GM18861 (cell line): ENCODE data around the gene STK39.
A peak's percentile ranks its signal among the peaks of the same experiment; 100 is the strongest.

Source experiments
- ATAC-seq: cut with Tn5 transposase; IDR thresholded peaks from one replicate; pipeline ENCODE4 v1.9.1; 2021; ENCODE audit not compliant: unreplicated experiment

The STK39 gene

DNA sequence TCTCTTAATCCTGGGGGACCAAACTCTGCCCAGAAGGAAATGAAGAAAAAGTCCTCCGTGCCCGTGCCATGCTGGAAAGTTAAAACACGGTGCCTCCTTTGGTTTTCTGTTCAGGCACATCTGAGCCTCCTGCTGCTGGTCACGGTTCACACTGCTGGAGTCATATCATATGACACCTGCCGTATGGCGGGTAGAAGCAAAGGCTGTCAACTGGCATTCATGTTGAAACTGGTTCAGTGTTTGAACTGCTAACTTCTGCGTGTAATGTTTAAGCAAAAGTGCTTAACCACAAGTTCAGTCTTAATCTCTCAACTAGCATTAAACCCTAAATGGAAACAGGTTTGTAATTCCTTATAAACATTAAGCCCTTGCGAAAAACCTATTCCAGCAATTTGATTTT is 3.1 kb downstream of the STK39 start:
- no peak for ATAC-seq

DNA sequence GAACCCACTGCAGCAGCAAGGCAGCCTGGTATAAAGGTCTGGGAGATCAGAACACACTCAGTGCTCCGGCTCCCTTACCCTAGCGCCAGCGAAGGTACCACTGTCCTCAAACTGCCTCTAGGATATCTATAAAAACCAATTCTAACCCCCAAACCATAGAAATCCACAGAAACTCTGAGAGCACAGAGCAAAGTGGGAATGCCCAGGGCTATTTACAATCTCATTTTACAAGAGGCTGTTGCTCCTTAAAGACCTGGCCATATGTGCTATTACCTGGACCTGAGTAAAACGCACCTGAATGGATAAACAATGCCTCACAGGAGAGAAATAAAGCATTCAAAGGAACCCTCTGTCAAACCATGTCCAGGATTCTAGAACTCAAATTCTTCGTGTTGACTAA is 4.3 kb downstream of the STK39 start:
- ATAC-seq, result no peak

DNA sequence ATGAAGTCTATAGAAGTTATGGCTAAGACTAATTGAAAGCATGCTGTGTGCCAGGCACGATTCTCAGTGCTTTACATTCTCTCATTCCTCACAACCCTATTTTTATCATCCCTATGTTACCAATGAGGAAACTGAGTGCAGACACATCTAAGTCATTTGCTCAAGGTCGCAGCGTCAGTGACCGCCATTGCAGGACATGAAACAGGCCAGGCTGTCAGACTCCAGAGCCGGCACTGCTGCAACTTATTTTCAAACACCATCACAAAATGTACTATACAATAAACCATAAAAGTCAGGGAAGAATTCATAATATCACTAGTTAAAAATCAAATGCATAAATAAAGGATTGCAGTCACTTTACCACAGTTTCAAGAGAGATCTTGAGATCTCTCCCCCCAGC is 5.6 kb downstream of the STK39 start:
- ATAC-seq, result no peak

DNA sequence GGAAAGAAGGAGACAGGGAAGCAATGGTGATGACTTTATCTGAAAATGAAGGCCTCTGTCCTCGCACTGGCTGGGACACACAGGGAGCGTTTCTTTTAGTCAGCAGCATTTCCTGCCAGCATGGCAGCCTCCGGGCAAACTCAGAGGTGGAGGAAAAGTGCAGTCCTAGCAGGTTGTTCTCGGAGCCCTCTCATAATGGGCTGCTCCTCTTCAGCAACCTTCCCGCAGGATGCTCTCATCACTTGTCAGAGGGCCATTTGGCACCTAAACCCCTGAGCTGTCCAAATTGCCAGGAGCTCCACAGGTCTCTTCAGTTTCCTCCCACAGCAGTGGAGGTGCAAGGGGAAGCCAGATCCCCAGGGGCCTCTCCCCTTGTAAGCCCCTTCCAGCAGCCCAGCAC is 6.2 kb downstream of the STK39 start:
- ATAC-seq, result no peak

DNA sequence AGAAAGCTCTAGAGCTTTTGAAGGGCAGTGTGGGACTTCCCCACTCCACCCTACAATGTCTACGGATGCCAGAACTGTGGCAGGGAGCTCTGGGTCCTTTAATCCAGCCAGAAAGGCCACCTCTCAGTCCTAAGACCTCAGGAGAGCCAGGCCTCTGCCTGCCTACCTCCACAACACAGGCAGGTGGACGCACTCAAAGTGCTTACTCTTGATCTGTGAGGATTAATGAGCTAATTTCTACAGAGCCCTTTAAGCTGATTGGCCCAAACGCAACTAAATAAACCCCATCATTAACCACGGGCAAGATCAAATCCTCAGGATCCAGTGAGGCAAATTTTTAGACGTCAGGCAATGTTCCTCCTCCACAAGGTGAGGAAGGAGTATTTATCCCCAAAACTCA is 8.1 kb downstream of the STK39 start:
- no peak for ATAC-seq

DNA sequence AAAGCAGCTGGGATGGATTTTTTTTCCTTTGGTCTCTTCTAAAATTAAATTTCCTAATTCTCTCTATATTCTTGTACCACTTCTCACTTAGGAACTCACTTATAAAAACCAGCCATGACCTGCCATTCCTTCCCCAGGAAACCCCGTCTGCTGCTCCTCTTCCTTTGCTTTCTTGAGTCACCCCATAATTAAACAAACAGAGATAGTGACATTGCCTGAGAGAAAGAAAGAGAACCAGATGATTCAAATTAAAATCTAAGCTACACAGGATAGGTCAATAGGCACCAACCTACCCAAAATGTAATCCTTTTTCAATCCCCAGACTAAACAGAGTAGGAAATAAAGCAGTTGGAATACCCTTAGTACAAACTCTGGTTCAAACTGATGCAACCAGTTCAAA is 9.7 kb downstream of the STK39 start:
- ATAC-seq, result no peak

DNA sequence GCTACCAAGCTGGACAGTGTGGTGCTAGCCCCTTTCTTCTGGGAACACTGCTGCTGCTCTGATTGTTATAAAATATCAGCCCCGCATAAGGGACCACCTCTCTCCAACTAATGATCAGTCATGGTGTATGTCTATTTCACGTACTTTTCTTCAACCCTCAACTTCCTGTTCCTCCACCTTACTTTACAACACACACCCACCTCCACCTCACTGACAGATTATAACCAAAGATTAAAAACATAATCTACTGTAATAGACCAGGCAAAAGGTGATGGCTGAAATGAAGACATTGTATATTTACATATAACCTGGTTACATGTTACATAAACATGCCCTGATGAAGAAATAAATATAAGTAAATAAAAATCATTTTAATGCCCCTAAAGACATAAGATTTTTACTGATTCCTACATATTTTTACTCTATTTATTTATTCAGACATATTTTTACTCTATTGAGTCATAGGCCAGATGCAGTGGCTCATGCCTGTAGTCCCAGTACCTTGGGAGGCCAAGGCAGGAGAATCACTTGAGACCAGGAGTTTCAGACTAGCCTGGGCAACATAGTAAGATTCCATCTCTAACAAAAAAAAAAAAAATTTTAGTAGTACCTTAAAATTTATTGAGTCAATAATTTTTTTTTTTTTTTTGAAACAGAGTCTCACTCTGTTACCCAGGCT is 12.8 kb downstream of the STK39 start:
- ATAC-seq, result no peak

DNA sequence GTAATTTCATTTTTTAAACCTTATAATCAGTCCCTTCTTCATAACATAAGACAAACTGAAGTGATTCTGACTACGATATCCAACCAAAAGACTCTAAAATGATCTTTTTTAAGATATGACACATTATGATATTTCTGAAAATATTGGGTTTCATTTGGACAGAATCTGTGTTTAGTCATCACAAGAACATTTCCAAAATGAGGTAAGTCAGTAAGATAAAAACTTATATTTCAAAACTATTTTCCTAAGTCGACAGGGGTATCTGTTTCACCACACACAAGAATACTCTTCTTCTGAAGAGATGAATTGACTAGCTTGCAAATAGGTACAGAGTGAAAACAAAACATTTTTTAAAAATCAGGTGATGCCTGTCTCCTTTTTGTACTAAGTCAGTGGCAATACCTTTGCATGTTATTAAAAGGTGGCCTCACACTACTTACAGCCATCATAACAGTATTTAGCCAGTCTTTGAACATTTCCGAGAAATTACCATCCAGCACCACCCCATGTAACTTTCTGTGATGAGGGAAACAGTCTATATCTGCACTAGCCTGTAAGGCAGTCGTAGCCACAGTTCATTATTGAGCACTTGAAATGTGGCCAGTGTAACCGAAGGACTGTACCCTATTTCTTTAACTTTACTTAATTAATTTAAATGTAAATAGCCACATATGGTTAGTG is 13.5 kb downstream of the STK39 start:
- no peak for ATAC-seq

DNA sequence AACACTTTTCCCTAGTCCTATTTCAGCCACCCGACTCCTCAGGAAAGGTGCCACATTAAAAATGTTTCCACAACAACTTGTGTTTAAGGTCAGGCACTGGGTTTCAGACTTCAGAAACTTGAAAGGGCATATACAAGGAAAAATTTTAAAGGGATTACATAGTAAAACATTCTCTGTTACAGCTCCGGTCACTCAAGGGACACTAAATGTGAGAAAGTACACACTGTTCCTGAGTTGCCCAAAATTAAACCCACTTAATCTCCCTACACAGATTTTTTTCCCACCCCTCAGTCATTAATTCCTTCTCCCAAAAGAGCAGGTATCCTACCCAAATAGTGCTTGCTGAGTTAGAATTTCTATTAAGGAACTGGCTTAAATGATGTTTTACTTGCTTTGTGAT is 14.2 kb downstream of the STK39 start:
- ATAC-seq, result no peak

DNA sequence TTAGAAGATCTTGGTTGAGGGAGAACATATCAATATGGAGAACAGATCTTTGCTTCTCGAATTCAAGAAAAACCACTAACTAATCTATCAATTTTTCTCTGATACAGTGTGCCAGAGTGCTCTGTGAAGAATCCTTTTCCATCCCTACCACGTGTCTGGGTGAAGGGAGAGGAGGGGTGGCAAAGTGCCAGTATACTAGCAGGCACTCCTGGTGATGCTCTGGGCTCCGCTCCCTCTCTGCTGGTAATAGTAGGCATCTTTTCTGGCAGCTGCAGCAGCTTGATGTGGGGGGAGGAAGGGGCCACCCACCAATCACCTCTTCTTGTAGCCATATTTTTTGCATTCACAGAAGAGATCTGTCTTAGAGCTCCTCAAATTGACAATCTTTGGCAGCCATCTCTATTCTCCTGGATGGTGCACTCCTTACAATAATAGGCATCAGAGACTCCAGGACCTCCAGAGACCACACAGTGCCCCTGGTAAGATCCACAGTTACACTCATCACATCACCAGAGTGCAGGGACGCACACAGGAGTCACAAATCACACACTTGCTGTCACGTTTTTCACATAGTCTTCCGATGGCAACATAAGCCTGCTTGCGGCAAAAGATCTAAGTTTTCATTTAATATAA is 15.7 kb downstream of the STK39 start:
- no peak for ATAC-seq

DNA sequence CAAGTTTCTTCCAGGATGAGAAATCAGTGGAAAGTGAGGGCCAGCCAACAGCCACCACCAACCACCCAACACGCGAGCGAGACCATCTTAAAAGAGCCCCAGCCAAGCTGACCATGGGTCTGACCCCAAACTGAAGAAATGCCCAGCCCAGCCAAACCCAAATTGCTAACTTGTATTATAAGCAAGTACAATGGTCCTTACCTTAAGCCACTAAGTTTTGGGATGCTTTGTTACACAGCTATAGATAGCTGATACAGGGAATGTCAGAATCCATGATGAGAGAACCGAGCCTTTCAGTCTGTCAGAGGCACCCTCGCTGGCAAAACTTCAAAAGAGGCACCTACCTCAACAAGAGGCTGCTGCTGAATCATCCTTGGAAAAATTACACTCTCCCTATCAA is 17.0 kb downstream of the STK39 start:
- ATAC-seq, result no peak

DNA sequence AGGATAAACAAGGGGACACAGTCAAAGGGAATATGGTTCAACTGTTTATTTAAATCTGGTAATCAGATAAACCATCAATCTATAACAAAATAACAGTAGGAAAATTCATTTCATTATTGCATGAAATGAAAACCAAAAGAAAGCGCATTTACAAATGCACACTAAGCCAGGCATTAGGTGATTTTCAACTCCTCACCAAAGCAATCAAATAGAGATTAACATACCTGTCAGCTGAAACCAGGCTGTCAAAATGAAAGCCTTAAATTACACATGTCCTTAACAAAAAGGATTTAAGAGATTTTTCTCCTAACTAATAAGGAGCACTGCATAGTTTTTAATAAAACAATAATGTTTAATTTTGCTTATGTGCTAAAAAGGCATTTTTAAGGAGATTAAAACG is 23.0 kb downstream of the STK39 start:
- ATAC-seq, result no peak

DNA sequence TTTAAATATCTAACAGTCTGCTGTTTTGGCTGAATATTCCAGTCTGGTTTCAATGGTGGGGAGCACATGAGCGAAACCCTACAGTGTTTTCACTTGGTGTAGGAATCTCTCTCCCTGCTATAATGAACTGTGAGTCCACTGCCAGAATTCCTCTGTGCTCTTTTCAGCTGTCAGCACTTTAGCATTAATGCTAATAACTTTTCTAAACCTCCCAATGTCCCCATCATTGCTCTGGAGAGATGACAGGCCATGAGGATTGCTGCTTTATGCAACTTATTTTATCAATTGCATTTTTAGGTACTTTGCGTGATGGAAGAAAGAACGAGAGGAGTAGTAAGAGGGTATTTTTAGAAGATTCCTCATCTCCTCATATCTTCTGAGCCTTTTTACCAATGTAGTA is 25.3 kb downstream of the STK39 start:
- no peak for ATAC-seq

DNA sequence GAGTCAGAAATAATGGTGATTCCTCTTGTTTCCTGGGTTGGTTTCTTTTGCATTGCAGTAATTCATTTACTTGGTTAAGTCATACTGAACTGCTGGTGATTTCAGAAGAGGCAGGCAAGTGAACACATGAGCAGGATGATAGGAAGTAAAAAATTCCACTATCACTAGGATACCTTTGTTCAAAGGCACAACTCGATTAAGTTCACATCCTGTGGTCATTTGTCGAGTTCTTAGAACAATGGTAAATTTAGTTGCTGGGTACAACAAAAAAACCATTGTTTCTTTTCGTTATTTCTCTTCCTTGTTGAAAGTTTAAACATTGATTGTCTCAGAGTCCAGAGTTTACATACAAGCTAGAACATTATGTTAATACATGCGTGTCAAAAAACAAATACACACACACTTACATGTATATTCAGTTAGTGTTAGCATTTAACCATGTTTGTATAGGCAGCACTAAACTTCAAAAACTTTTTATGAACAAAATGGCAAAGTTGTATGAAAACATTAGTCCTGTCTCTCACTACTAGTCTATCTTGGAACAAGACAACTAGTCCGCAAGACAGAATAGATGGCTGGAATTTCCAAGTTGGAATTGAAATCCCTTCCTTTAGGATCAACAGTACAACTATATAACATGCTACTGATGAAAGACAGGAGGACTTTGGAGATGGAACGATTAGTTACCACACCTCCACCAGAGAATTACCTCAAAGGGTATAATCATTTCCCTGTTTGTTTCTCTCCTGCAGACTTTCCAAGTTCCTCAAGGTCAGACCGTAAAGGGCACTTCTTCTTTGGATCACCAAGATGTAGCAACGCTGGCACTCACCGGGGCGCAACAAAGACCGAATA is 26.2 kb downstream of the STK39 start:
- ATAC-seq, result no peak

DNA sequence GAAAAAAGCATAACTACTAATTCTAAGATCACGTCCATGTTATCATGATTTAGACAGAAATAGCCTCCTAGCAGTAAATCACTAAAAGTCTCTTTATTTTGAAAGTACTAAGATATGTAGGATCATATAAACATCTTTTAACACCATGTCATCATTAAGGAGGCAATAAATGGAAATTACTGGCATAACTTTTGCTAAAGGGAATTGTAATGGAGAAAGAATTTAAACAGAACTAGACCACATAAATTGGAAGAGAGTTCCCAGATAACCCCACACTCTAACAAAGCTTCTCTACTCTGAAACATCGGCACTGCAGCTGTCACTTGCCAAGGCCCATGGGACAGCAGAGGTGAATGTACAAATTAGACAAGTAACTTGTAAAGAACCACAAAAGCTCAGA is 29.5 kb downstream of the STK39 start:
- no peak for ATAC-seq

DNA sequence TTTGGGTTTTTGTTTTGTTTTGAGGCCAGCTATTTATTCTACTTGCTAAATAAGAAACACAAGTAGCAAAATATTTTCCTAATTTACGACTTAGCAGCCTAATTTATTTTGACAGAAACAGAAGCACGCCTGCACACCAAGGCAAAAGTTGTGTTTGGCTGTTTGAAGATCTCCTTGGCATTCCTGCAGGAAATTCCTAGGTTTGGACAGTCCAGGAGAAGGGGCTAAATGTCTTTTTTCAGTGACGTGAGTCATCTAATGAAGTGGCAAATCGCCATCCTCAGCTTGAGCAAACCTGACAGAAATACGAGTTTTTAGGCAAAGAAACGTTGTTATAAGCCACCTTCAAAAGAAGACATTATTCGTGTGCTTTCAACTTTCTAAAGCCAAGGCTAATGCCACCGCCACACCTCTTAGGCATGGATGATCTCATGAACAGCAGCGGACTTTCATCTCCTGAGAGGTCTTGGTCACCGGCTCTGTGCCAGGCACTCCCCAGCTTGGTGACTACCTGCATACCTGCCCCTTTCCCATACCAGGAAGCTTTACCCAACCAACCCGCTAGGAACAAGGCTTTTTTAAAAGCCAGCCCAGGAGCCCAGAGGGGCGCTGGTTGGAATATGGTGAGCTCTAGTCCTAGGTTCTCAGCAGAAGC is 30.9 kb downstream of the STK39 start:
- ATAC-seq, result no peak

DNA sequence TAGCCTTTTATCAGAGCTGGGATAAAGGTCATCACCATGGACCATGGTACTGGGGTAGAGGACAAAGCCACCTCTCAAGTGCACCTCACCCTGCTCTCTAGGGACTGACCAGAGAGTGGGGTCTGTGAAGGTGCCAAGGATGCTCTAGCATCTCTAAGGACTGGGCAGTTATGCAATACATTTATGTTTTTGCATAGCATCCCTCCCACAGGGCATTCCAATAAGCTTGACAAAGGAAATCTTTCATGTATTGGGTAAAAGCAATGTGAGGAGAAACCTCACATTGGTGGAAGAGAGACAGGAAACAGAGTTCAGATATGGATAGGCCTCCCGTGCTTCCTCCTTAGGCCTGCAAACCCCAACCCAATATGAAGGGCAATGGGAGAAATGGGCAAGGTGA is 31.6 kb downstream of the STK39 start:
- no peak for ATAC-seq

DNA sequence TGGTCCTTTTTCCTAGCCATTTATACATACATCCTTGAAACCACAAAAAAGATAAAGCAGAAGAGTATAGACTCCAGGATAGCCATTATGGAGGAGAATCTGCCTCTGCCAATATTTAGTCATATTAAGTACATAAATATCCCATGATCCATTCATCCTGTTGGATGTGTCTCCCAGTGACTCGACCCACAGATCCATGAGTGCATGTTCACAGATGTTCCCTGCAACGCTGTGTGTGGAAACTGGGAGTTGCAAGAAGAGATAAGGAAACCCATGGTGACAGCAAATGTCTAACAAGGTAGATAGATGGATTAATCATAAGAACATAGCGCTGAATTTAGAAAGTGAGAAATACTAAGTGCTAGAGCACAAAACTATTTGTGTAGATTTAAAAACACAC is 34.5 kb downstream of the STK39 start:
- ATAC-seq, result no peak

DNA sequence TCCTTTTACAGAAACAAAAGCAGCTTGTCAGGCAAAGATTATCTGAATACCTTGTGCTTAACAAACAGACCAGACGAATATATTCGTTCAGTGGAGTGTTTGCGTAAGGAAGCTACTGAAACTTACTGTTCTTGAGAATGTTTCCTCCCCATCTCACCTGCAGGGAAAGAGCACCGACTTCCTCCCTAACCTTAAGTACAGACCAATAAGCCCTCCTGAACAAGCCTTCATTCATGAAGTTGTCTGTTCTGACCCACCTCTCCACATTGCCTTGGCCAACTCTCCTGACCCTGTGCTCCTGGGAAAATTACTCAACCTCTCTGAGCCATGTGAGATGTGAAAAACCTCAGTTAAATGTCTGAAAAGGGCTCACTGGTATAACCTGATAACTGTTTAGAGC is 35.2 kb downstream of the STK39 start:
- ATAC-seq, result no peak

DNA sequence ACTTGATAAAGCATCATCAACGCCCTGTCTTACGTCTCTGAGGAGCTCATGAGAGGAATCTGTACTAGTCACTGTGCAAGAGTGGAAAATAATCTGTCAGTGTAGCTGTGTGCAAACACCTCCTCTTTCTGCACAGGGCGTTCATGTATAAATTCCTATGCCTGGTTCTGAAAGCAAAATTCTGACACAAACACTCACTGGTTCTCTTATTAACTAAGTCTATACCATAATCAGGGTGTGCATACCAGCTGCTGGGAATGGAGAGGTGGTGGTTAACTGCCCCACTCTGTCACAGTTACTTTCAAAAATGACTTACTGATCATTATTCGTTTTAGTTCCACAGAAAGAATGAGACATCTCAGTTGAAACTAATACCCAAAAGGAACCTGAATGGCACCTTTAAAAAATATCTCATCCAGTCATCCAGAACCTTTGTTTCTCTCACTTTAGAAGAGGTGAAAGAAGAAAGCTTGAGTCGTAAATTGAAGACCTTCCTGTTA is 35.7 kb downstream of the STK39 start:
- ATAC-seq, result peak; percentile 74
